Transverse colon (tissue), 4 donors: ENCODE results near the gene MMEL1.

Experiments used
- CTCF ChIP-seq, 5 experiments: fragments of 200-600 bp in 3 of 5; fragments of 450-650 bp in 2 of 5; sonication (generic) in 3 of 5; IDR thresholded peaks; 1 replicate in 2 of 5; 2 replicates in 3 of 5; pipeline ENCODE4 v1.5.1; 2016 to 2017; ENCODE audit warnings: antibody characterized with exemption in 5 of 5, inconsistent platforms in 3 of 5, mild to moderate bottlenecking in 2 of 5, moderate library complexity in 1 of 5
- EP300 ChIP-seq: sonication (generic); formaldehyde crosslinking; IDR thresholded peaks from one replicate; pipeline ENCODE4 v1.6.1; 2017; ENCODE audit warnings: antibody characterized with exemption, low read depth
- POLR2A ChIP-seq: fragments of 450-650 bp; IDR thresholded peaks from one replicate; pipeline ENCODE4 v1.6.1; 2016; ENCODE audit warnings: antibody characterized with exemption, mild to moderate bottlenecking, moderate library complexity
- POLR2AphosphoS5 ChIP-seq, 3 donors: sonication (generic); formaldehyde crosslinking; IDR thresholded peaks; one replicate each; pipeline ENCODE4 v1.6.1; 2016; ENCODE audit warnings: antibody characterized with exemption in 3 of 3

DNA sequence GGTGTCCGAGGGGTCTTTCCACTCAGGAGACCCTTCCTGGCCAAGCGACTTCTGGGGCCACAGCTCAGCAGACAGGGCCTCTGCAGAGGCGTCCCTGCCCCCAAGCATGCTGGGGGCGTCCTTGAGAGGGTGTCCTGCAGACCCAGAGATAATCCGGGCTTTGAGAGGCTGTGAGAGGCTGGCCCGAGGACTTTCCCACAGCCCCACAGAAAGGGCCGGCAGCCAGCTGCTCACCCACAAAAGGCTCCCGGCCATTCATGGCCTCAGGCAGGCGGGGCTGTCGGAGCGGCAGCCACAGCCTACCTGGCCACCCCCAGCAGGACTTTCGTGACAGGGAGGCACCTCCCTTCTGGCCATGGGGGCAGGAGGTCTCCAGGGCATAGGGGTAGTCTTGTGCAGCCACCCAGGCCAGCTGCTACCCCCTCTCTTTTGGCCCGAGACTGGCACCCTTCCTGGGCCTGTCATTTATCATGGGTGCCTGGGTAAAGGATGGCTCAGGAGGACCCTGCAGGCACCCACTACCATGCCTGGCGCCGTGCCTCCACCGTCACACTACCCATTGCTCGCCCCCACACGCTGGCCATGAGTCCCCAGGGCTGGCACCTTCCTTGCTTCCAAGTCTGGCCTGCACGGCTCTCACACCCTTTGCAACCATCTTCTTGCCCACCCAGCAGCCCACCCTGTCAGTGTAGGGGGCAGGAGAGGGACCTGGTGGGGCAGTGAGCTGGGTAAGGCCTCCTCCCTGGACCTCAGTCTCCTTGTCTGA lies 87.8 kb downstream of the MMEL1 start:
- TF ChIP-seq CTCF (IDR thresholded peaks at IDR 0.05) = no peak
- no peak for TF ChIP-seq POLR2AphosphoS5 (IDR thresholded peaks at IDR 0.05)
- TF ChIP-seq POLR2A = no peak
- TF ChIP-seq EP300 = no peak
